Vagina (tissue), 2 donors: ENCODE results near the gene GUCY2F.

ENCODE experiments used
- POLR2A ChIP-seq, 2 donors: fragments of 450-650 bp; IDR thresholded peaks; one replicate each; pipeline ENCODE4 v1.6.1; 2017; ENCODE audit warnings: antibody characterized with exemption in 2 of 2, mild to moderate bottlenecking in 2 of 2, moderate library complexity in 2 of 2
- POLR2AphosphoS5 ChIP-seq, 2 donors: sonication (generic); formaldehyde crosslinking; IDR thresholded peaks; one replicate each; pipeline ENCODE4 v1.9.0; 2017; ENCODE audit warnings: antibody characterized with exemption in 2 of 2, mild to moderate bottlenecking in 2 of 2, low read depth in 1 of 2; ENCODE audit not compliant: insufficient read depth in 1 of 2
- TF ChIP-seq, protein P1 (sequence below), 3 experiments: fragments of 450-650 bp in 2 of 3; fragments of 200-600 bp in 1 of 3; sonication (generic) in 1 of 3; IDR thresholded peaks; one replicate each; pipeline ENCODE4 v1.5.1; 2017 to 2019; ENCODE audit warnings: antibody characterized with exemption in 3 of 3, mild to moderate bottlenecking in 2 of 3, moderate library complexity in 2 of 3

DNA sequence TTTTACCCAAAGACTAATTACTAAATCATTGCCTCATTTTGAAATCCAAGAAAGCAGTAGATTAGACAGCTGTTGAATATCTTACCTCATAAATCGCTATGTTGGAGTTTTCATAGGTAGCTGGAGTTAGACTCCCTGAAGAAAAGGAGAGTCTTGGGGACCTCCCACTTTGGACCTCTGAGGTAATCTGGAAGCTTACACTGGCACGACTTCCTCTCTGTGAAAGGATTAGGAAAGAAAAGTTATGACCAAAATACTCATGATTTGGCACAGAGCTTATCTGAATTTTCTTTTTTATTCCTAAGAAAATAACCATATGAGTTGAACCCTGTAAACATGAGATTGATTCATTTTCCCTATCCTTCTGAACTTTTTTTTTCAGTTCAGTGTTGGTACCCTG lies 40.6 kb downstream of the GUCY2F start:
- TF ChIP-seq POLR2AphosphoS5 (IDR thresholded peaks at IDR 0.05; ENCODE audit: insufficient read depth in 1 of 2, low read depth in 1 of 2) (no peak), POLR2A (IDR thresholded peaks at IDR 0.05) (no peak)
- TF ChIP-seq, protein P1, sequence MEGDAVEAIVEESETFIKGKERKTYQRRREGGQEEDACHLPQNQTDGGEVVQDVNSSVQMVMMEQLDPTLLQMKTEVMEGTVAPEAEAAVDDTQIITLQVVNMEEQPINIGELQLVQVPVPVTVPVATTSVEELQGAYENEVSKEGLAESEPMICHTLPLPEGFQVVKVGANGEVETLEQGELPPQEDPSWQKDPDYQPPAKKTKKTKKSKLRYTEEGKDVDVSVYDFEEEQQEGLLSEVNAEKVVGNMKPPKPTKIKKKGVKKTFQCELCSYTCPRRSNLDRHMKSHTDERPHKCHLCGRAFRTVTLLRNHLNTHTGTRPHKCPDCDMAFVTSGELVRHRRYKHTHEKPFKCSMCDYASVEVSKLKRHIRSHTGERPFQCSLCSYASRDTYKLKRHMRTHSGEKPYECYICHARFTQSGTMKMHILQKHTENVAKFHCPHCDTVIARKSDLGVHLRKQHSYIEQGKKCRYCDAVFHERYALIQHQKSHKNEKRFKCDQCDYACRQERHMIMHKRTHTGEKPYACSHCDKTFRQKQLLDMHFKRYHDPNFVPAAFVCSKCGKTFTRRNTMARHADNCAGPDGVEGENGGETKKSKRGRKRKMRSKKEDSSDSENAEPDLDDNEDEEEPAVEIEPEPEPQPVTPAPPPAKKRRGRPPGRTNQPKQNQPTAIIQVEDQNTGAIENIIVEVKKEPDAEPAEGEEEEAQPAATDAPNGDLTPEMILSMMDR (IDR thresholded peaks at IDR 0.05) = no peak
